A172 (cell line): ENCODE data around the gene FCRLA. TPM values are rescaled to one million over a fixed set of nuclear protein-coding genes. Genes with fewer than 3 reads are reported as not detected.

Source experiments
- DNase-seq: peaks from one replicate; pipeline ENCODE4 v3.0.0-alpha.2; 2015; ENCODE audit warnings: low spot score
- total RNA-seq: library from RNA; depleted of rRNA; stranded (reverse); fragments of >200 nt; shearing (Covaris generic); gene quantifications from 2 replicates; pipeline ENCODE4 v1.2.3, GENCODE V29; 2014; rRNA removed

FCRLA gene
- total RNA-seq, 1 experiment from 2014 or later, result 0.09 TPM

- no peak for DNase-seq
Measured at GRCh38 chr1:161731981-161732718, 25.1 kb downstream of the FCRLA start.

DNA sequence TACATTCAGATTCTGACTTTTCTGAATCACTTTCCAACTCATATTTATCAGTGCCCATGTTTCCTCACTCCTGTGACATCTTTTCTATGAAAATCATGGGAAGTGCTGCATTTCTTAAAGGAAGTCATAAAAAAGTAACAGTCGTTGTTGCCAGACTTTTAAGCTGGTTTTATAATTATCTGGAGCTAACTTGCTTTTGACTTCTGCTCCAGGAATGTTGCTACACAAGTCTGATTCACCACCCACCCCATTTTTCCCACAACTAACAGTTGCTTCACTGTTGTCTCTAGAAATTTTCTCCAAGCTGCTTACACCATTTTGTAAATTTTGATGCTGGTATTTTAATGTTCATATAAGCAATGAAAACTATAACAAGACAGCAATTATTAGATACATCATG is 26.5 kb downstream of the FCRLA start:
- DNase-seq, result peak; percentile 89

GRCh38 chr1:161735837-161736236 is 28.8 kb downstream of the FCRLA start:
- DNase-seq, result no peak

DNA sequence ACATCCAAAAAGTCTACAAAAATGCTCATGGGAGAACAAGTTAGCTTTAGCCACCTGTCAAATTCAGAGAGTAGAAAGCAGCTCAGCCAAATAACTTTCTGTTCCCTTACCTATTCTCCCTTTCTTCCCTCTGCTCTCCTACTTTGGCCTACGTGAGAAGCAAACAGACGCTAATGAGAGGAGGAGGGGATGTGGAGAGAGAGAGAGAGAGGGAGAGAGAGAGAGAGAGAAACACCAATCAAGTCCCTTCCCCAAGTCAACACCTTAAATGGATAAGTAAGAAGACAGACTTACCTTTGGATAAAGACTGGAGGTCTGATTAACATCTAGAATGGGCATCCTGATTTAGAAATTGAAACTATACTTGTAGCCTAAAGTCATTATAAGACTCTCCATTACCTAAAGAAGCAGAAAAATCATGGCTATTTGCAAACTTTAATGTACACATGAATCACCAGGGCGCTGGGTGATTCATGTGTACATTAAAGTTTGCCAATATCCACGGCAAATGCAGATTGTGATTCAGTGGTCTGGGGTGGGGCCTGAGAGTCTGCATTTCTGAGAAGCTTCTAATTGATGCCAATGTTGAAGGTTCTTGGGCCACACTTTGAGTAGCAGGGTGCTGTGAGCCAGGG is 29.4 kb downstream of the FCRLA start:
- peak; percentile 41 for DNase-seq

DNA sequence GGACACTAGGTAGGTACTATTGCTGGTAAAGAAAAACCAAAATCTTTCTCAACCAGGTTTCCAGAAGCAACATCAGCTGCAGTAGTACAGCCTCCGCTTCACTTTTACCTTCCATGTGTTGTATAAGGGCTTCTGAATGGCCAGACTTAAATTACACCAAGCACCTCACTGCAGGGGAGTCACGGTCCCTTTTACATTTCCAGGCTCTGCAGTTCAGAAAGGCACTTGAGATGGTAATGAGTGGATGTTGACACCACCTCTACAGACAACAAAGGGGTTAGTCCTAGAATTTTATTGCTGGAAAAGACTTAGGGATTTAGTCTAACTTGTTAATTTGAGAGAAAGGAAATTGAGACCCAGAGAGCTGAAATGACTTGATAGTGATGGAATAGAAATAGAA is 30.6 kb downstream of the FCRLA start:
- DNase-seq, result no peak

DNA sequence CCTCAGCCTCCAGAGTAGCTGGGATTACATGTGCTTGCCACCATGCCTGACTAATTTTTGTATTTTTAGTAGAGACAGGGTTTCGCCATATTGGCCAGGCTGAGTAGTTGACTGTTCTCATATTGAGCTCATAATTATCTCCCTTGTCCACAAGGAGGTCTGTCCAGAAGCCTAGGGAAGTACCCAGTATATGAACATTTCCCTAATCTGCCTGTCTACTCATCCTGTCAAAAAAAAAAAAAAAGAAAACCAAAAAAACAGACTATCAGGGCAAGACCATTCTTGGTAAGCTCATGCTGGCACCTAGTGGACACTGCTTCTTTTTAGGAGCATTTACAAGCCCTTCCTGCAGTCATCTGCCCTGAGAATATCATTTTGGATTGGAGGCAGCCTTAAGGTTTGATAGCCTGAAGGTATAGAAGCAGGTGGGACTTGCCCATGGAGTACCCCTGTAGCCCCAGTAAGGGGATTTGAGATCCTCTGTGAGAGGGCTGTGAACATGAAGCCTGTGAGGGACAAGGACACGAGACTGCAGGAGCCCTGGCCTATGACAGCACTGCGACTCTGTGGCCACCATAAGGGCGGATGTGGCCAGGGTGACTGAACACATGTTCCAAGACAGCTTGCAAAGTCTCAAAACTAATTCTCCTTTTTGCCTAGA is 31.7 kb downstream of the FCRLA start:
- DNase-seq, result peak; percentile 81

- DNase-seq, result no peak
Measured at GRCh38 chr1:161739865-161740566, 33.0 kb downstream of the FCRLA start.

DNA sequence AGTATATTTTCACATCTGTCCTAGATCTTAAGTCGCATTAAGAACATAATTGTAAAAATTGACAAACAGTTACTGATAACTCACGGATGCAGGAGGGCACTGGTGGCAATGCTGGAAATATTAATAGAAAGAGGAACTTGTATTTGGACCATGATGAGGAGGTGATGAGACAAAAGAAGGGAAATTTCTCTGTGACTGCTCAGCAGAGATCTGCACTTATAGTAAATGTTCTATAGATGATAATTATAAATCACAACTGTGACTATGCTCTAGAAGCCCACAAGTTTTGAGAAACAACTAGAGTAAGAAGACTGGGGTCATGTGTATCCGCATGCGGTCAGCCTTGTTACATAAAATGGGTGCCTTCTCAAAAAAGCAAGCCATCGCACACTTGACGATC is 33.9 kb downstream of the FCRLA start:
- DNase-seq, result no peak

DNA sequence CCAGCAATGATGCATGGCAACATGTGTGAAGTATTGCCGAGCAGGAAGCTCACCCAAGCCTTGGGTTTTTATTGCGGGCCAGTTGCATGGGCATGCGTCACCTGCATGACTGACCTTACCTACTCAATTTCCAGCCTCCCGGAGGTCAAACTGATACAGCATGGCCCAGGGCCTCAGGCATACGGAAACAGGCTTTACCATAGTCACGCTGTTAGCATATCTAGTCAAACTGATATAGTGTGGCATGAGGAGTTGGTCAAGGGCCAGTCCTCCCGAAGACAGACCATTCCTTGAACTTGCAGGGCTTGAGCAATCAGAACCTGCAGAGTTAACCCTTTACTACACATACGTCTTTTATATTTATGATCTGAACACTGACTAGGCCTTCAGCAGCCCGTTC is 36.2 kb downstream of the FCRLA start:
- no peak for DNase-seq

- no peak for DNase-seq
Measured at GRCh38 chr1:161747801-161748200, 40.8 kb downstream of the FCRLA start.

DNA sequence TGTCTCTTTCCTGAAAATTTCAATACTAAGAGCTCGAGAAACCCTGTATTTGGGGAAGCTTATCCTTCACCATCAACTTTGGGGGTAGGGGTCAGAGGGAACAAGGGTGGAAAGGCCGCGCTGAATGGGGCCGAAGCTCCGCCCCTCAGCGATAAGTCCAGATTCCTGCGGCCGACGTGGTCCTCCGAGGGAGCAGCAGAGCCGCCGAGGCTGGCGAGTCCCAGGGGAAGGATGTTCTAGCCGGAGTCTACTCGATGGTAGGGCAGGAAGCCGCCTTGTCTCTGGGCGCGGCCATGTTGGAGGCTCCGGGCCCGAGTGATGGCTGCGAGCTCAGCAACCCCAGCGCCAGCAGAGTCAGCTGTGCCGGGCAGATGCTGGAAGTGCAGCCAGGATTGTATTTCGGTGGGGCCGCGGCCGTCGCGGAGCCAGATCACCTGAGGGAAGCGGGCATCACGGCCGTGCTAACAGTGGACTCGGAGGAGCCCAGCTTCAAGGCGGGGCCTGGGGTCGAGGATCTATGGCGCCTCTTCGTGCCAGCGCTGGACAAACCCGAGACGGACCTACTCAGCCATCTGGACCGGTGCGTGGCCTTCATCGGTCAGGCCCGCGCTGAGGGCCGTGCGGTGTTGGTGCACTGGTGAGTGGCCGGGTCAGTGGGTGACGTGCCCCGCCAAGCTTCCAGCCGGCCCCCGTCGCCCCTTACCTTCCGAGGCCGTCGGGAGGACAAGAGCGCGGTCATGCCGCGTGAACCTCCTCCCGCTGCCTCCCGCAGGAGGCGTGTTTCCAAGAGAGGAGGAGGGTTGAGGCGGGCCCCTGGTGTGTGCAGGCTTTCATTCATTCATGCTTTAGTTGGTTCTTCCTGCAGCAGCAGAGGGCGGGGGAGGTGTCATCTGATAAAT is 42.7 kb downstream of the FCRLA start, which contains the start of gene DUSP12:
TSS of gene DUSP12 (plus strand) at position 278 of the 899 bp plus-strand sequence. CDS start at position 294, 16 bp downstream.
- peak; percentile 97 for DNase-seq

DNA sequence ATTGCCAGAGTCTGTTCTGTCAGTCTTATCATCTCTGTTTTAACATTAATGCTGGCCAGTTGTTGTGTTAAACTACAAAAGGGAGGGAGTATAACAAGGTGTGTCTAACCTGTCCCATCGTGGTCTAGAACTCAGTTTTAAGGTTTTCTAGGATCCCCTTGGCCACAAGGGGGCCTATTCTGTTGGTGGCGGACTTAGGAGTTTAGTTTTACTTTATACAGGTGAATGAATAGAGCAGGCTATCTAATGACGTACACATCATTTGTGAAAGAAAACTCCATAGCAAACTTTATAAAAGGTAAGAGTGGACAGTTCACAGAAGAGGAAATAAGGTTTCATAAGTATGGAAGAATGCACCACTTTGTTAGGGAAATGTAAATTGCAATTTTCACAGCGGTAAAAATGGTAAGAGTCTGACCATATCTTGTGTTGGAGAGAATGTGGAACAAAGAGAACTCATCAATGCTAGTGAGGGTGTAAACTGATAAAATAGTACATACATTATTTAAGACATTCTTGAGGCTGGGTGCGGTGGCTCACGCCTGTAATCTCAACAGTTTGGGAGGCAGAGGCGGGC is 56.6 kb downstream of the FCRLA start:
- peak; percentile 16 for DNase-seq

Other genes with a start within 250 kb of the FCRLA start
- gene FCGR2A, start 201.8 kb upstream of the FCRLA start, total RNA-seq, result 0.40 and 0.98 TPM in 2 replicates
- gene HSPA6, start 182.7 kb upstream of the FCRLA start, total RNA-seq, result 1.2 and 1.7 TPM in 2 replicates
- not detected in 2 replicates for gene FCGR3A, start 157.4 kb upstream of the FCRLA start, total RNA-seq
- not detected in 2 replicates for gene FCGR3B, start 76.1 kb upstream of the FCRLA start, total RNA-seq
- gene FCGR2B, start 44.1 kb upstream of the FCRLA start, total RNA-seq, result not detected in 2 replicates
- gene FCRLB, start 14.3 kb downstream of the FCRLA start, total RNA-seq, result 2.7 and 3.1 TPM in 2 replicates
- 85.8 and 116 TPM in 2 replicates for gene DUSP12, start 42.6 kb downstream of the FCRLA start, total RNA-seq
- gene ATF6, start 59.1 kb downstream of the FCRLA start, total RNA-seq, result 32.8 and 35.0 TPM in 2 replicates